ENCODE measurements around the gene RPL37A.

- TF ChIP-seq POLR2A (IDR thresholded peaks at IDR 0.05; ENCODE audit: low read length) (no peak), GATA1 (IDR thresholded peaks at IDR 0.05; ENCODE audit: low read depth, low read length) (no peak)
Measured at GRCh38 chr2:216537366-216537765, 38.7 kb downstream of the RPL37A start.

All from erythroblast (primary cell).